HepG2 (cell line): ENCODE results near the gene NOTO. TPM values are rescaled to one million over a fixed set of nuclear protein-coding genes. Genes with fewer than 3 reads are reported as not detected.

Experiments
- KDM5B ChIP-seq: sonication (generic); formaldehyde crosslinking; IDR thresholded peaks from 2 replicates; pipeline ENCODE4 v1.4.0; 2020; ENCODE audit warnings: missing genetic modification reagents, mild to moderate bottlenecking, borderline replicate concordance
- POLR2AphosphoS2 ChIP-seq: IDR thresholded peaks from 2 replicates; pipeline ENCODE4 v1.6.1; 2011; ENCODE audit warnings: low read depth, low read length, improper control_type of control experiment
- SSRP1 ChIP-seq: IDR thresholded peaks from 2 replicates; pipeline ENCODE4 v1.6.1; 2016; ENCODE audit warnings: control low read depth
- ZNF703 ChIP-seq: sonication (generic); formaldehyde crosslinking; IDR thresholded peaks from 2 replicates; pipeline ENCODE4 v1.5.1; 2020; ENCODE audit warnings: missing genetic modification reagents, mild to moderate bottlenecking, moderate library complexity, borderline replicate concordance
- ZNF891 ChIP-seq: sonication (generic); formaldehyde crosslinking; IDR thresholded peaks from 2 replicates; pipeline ENCODE4 v1.5.0; 2020; ENCODE audit warnings: mild to moderate bottlenecking, missing genetic modification reagents
- polyA plus RNA-seq, 8 experiments: library from polyadenylated mRNA; depleted of rRNA in 3 of 8; stranded (reverse) in 7 of 8; unstranded in 1 of 8; fragments of >200 nt; fragmentation: Illumina TruSeq in 4 of 8; extraction: Trizol in 4 of 8; gene quantifications; 2 replicates each; pipeline versions ENCODE4 v1.2.1 to v1.2.3, GENCODE V29; 2011 to 2016; ENCODE audit warnings: low read depth in 4 of 8, missing spikeins in 1 of 8, mixed read lengths in 1 of 8; ENCODE audit not compliant: insufficient read depth in 1 of 8
- total RNA-seq, 5 experiments: library from RNA; depleted of rRNA; stranded (reverse); fragments of >200 nt; fragmentation: Illumina TruSeq; extraction: Trizol; gene quantifications; 2 replicates each; pipeline ENCODE4 v1.2.3, GENCODE V29; 2016; ENCODE audit warnings: low read depth in 1 of 5
- TF ChIP-seq, protein P1 (sequence below): IDR thresholded peaks from 2 replicates; pipeline ENCODE4 v1.6.1; 2012; ENCODE audit warnings: inconsistent platforms
- TF ChIP-seq, protein P2 (sequence below): sonication (generic); formaldehyde crosslinking; IDR thresholded peaks from 2 replicates; pipeline ENCODE4 v1.4.0; 2020; ENCODE audit warnings: missing genetic modification reagents; ENCODE audit errors: not compliant biosample characterization
- TF ChIP-seq, protein P3 (sequence below): sonication (generic); formaldehyde crosslinking; IDR thresholded peaks from 2 replicates; pipeline ENCODE4 v1.9.0; 2021; ENCODE audit warnings: mild to moderate bottlenecking, missing genetic modification reagents

NOTO gene
- total and polyA plus RNA-seq, 2 of the 13 experiments (the other 11 are each of a cell fraction or from before 2014, with no cell fraction given) = not detected

DNA sequence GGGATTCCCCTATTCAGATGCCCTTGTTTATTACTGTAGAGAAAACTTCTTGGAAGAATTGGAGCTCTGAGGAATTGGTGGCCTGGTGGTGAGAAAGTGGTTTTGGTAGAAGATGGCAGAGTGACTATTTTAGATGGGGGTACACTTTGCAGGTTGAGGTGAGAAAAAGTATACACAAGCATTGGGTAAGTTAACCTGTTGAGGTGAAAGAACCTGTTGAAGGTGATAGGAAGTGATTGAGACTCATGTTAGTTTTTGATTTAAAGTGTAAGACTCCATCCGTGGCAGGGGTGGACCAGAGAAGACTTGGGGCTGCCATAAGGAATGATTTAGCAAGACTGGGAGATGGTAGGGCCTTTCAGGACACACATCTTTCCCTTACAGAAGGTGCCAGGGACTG, 34.8 kb downstream of the NOTO start (continued):
- TF ChIP-seq, protein P1, sequence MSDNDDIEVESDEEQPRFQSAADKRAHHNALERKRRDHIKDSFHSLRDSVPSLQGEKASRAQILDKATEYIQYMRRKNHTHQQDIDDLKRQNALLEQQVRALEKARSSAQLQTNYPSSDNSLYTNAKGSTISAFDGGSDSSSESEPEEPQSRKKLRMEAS = no peak
- TF ChIP-seq, protein P2, sequence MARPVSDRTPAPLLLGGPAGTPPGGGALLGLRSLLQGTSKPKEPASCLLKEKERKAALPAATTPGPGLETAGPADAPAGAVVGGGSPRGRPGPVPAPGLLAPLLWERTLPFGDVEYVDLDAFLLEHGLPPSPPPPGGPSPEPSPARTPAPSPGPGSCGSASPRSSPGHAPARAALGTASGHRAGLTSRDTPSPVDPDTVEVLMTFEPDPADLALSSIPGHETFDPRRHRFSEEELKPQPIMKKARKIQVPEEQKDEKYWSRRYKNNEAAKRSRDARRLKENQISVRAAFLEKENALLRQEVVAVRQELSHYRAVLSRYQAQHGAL = no peak
- TF ChIP-seq, protein P3, sequence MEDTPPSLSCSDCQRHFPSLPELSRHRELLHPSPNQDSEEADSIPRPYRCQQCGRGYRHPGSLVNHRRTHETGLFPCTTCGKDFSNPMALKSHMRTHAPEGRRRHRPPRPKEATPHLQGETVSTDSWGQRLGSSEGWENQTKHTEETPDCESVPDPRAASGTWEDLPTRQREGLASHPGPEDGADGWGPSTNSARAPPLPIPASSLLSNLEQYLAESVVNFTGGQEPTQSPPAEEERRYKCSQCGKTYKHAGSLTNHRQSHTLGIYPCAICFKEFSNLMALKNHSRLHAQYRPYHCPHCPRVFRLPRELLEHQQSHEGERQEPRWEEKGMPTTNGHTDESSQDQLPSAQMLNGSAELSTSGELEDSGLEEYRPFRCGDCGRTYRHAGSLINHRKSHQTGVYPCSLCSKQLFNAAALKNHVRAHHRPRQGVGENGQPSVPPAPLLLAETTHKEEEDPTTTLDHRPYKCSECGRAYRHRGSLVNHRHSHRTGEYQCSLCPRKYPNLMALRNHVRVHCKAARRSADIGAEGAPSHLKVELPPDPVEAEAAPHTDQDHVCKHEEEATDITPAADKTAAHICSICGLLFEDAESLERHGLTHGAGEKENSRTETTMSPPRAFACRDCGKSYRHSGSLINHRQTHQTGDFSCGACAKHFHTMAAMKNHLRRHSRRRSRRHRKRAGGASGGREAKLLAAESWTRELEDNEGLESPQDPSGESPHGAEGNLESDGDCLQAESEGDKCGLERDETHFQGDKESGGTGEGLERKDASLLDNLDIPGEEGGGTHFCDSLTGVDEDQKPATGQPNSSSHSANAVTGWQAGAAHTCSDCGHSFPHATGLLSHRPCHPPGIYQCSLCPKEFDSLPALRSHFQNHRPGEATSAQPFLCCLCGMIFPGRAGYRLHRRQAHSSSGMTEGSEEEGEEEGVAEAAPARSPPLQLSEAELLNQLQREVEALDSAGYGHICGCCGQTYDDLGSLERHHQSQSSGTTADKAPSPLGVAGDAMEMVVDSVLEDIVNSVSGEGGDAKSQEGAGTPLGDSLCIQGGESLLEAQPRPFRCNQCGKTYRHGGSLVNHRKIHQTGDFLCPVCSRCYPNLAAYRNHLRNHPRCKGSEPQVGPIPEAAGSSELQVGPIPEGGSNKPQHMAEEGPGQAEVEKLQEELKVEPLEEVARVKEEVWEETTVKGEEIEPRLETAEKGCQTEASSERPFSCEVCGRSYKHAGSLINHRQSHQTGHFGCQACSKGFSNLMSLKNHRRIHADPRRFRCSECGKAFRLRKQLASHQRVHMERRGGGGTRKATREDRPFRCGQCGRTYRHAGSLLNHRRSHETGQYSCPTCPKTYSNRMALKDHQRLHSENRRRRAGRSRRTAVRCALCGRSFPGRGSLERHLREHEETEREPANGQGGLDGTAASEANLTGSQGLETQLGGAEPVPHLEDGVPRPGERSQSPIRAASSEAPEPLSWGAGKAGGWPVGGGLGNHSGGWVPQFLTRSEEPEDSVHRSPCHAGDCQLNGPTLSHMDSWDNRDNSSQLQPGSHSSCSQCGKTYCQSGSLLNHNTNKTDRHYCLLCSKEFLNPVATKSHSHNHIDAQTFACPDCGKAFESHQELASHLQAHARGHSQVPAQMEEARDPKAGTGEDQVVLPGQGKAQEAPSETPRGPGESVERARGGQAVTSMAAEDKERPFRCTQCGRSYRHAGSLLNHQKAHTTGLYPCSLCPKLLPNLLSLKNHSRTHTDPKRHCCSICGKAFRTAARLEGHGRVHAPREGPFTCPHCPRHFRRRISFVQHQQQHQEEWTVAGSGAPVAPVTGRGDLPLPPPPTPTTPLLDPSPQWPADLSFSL = no peak
- TF ChIP-seq KDM5B (no peak), ZNF703 (CRISPR knock-in tag) (no peak), POLR2AphosphoS2 (no peak), SSRP1 (no peak), ZNF891 (no peak)
